Nephron (organoid): Measurements from ENCODE around the gene HTD2.

Experiments used
- H3K27ac Mint-ChIP-seq, 3 experiments: 2 replicates each; pipeline ENCODE4 v1.8.0; 2020; ENCODE audit warnings: mixed read lengths in 3 of 3, mild to moderate bottlenecking in 2 of 3, moderate library complexity in 1 of 3
- H3K27me3 Mint-ChIP-seq: 2 replicates; pipeline ENCODE4 v1.8.0; 2021; ENCODE audit warnings: low read depth, mild to moderate bottlenecking, moderate library complexity, mixed read lengths
- H3K36me3 Mint-ChIP-seq: 2 replicates; pipeline ENCODE4 v1.8.0; 2020; ENCODE audit warnings: low read depth, mixed read lengths
- H3K4me1 Mint-ChIP-seq: 2 replicates; pipeline ENCODE4 v1.8.0; 2020; ENCODE audit warnings: mixed read lengths
- H3K4me3 Mint-ChIP-seq, 3 experiments: 2 replicates each; pipeline ENCODE4 v1.8.0; 2020; ENCODE audit warnings: mild to moderate bottlenecking in 3 of 3, mixed read lengths in 3 of 3, moderate library complexity in 2 of 3
- H3K9me3 Mint-ChIP-seq: 2 replicates; pipeline ENCODE4 v1.8.0; 2020; ENCODE audit warnings: mixed read lengths
- CTCF ChIP-seq, 3 experiments: fragments of 200-600 bp; sonication (generic); IDR thresholded peaks; one replicate each; pipeline ENCODE4 v1.5.0; 2021; ENCODE audit warnings: antibody characterized with exemption in 3 of 3; ENCODE audit not compliant: unreplicated experiment in 3 of 3

Gene HTD2

GRCh38 chr3:58340594-58341244, 34.4 kb downstream of the HTD2 start:
- Mint-ChIP-seq H3K4me3 (no peak overlapping the region), H3K9me3 (no peaks in the 10 kb centered on the region), H3K27ac (no peak overlapping the region), H3K36me3 (peaks cover 8% of the 10 kb centered on the region), H3K4me1 (no peaks in the 10 kb centered on the region), H3K27me3 (no peaks in the 10 kb centered on the region)
- TF ChIP-seq CTCF (IDR thresholded peaks at IDR 0.05; ENCODE audit: unreplicated experiment in 3 of 3) = no peak

GRCh38 chr3:58341376-58341775, 35.1 kb downstream of the HTD2 start:
- Mint-ChIP-seq H3K4me1 (no peaks in the 10 kb centered on the region), H3K4me3 (no peak overlapping the region)
- no peak for TF ChIP-seq CTCF (IDR thresholded peaks at IDR 0.05; ENCODE audit: unreplicated experiment in 3 of 3)

GRCh38 chr3:58342676-58343075, 36.4 kb downstream of the HTD2 start:
- peaks cover 8% of the 10 kb centered on the region for H3K36me3 Mint-ChIP-seq
- no peaks in the 10 kb centered on the region for H3K4me1 Mint-ChIP-seq
- H3K27ac Mint-ChIP-seq = peak overlapping the region in 1 of 3 experiments; percentile 54
- no peak for TF ChIP-seq CTCF (IDR thresholded peaks at IDR 0.05; ENCODE audit: unreplicated experiment in 3 of 3)
- no peaks in the 10 kb centered on the region for H3K27me3 Mint-ChIP-seq
- H3K9me3 Mint-ChIP-seq = no peaks in the 10 kb centered on the region
- no peak overlapping the region for H3K4me3 Mint-ChIP-seq

More at GRCh38 chr3:58341376-58341775, 35.1 kb downstream of the HTD2 start:
- Mint-ChIP-seq H3K9me3 (no peaks in the 10 kb centered on the region), H3K27ac (no peak overlapping the region), H3K27me3 (no peaks in the 10 kb centered on the region), H3K36me3 (peaks cover 8% of the 10 kb centered on the region)

GRCh38 chr3:58345457-58345856, 39.1 kb downstream of the HTD2 start:
- Mint-ChIP-seq H3K36me3 (peaks cover 3% of the 10 kb centered on the region), H3K4me3 (no peak overlapping the region), H3K4me1 (no peaks in the 10 kb centered on the region), H3K27me3 (no peaks in the 10 kb centered on the region), H3K9me3 (no peaks in the 10 kb centered on the region), H3K27ac (no peak overlapping the region)
- TF ChIP-seq CTCF (IDR thresholded peaks at IDR 0.05; ENCODE audit: unreplicated experiment in 3 of 3) = no peak

- Mint-ChIP-seq H3K9me3 (no peaks in the 10 kb centered on the region), H3K27ac (no peak overlapping the region), H3K4me1 (no peaks in the 10 kb centered on the region), H3K27me3 (no peaks in the 10 kb centered on the region), H3K36me3 (no peaks in the 10 kb centered on the region), H3K4me3 (no peak overlapping the region)
- no peak for TF ChIP-seq CTCF (IDR thresholded peaks at IDR 0.05; ENCODE audit: unreplicated experiment in 3 of 3)
Measured at GRCh38 chr3:58346368-58346767, 40.0 kb downstream of the HTD2 start.

- TF ChIP-seq CTCF (IDR thresholded peaks at IDR 0.05; ENCODE audit: unreplicated experiment in 3 of 3) = no peak
- Mint-ChIP-seq H3K27ac (no peak overlapping the region), H3K9me3 (no peaks in the 10 kb centered on the region), H3K27me3 (no peaks in the 10 kb centered on the region), H3K4me3 (no peak overlapping the region), H3K4me1 (peaks cover 7% of the 10 kb centered on the region), H3K36me3 (peaks cover 3% of the 10 kb centered on the region)
Measured at GRCh38 chr3:58347984-58348383, 41.7 kb downstream of the HTD2 start.
